HG02623 (cell line): ENCODE data around the gene RASSF7.

Experiments used
- ATAC-seq: cut with Tn5 transposase; IDR thresholded peaks from one replicate; pipeline ENCODE4 v1.9.1; 2021; ENCODE audit warnings: moderate library complexity; ENCODE audit not compliant: unreplicated experiment

Gene RASSF7

DNA sequence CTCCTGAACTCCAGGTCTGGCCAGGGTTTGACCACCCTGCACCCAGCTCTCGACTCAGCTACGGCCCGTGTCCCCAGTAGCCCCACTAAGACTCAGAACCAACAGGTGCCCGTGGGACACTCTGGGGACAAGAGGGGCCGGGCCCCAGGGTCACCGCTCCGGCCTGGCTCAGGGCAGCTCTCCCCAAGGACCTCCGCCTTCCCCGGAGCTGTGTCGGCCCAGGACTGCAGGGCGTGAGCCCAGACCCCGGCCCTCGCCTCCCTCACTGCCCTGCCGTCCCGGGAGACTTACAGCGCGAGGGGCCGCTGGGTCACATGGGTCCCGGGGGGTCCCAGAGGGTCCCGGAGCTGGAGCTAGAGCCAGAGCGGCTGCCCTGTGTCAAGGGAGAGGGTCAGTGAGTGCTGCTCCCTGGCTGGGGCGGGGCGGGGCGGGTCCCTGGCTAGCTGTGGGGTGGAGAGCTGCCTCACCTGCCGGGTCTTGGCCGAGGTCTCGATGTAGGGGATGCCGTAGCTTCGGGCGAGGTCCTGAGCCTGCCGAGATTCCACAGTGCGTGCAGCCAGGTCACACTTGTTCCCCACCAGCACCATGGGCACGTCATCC, 27.7 kb upstream of the RASSF7 start:
- ATAC-seq, result no peak

DNA sequence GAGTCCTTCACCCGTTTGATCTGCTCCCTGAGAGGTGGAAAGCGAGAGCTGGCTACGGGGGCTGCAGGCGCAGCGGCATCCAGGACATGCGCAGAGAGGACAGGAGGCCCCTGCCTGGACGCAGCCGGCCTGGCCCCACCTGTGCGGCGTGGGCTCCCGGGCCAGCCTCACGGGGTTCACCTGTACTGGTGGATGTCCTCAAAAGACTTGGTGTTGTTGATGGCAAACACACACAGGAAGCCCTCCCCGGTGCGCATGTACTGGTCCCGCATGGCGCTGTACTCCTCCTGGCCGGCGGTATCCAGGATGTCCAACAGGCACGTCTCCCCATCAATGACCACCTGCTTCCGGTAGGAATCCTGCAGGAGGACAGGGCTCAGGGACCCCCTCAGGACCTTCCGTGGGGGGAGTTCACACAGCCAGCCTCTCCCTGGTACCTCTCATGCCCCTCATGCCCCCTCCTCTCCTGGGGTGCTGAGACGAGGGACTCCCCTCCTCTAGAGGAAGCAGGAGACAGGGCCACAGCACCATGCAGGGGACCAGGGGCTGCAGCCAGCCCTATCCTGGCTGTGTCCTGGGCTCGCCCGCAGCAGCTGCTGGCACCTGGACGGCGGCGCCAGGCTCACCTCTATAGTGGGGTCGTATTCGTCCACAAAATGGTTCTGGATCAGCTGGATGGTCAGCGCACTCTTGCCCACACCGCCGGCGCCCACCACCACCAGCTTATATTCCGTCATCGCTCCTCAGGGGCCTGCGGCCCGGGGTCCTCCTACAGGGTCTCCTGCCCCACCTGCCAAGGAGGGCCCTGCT, 27.0 kb upstream of the RASSF7 start:
- ATAC-seq, result no peak

DNA sequence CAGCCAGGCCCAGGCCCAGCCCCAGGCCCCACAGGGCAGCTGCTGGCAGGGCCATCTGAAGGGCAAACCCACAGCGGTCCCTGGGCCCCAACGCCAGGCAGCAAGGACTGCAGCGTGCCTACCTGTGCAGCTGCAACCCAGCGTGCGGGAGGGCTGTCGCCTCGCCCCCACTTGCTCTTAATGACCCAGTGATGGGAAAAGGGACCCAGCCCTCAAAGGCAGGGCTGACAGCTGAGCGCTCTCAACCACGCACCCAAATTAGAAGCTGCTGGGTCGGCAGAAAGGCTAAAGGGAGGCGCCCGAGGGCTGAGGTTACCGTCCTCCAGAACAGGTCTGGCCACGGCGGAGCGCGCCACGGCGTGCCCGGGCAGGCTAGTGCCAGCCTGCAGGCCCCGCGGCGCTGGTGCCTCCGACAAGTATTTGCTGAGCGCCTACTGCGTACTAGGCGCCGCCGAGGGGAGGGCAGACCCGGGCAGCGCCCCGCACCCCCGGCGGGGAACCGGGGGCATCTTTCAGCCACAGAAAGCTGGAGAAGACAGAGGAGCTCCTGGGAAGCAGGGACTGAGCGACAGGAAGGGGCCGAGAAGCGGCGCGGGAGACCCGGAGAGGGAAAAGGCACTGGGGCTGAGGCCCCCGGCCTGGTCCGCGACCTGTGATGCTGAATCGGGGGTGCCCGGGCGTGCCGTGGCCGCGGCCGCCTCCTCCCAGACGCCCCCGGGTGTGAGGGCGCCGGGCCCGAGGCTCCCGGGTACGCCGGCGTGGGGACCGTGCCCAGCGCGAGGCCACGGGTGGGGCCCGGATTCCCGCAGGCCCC, 26.2 kb upstream of the RASSF7 start:
- no peak for ATAC-seq

DNA sequence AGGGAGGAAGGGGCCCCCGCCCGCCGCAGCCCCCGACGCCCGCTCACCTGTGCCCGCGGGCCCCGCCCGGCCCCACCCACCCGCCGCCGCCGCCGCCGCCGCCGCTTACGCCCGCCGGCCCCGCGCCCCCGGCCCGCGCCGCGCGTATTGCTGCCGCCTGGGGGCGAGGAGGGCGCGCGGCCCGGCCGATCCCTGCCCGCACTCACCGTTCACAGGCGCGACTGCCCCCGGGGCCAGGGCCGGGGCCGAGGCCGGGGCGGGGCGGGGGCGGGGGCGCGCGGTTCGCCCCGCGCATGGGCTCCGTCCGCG, 25.6 kb upstream of the RASSF7 start:
- no peak for ATAC-seq

DNA sequence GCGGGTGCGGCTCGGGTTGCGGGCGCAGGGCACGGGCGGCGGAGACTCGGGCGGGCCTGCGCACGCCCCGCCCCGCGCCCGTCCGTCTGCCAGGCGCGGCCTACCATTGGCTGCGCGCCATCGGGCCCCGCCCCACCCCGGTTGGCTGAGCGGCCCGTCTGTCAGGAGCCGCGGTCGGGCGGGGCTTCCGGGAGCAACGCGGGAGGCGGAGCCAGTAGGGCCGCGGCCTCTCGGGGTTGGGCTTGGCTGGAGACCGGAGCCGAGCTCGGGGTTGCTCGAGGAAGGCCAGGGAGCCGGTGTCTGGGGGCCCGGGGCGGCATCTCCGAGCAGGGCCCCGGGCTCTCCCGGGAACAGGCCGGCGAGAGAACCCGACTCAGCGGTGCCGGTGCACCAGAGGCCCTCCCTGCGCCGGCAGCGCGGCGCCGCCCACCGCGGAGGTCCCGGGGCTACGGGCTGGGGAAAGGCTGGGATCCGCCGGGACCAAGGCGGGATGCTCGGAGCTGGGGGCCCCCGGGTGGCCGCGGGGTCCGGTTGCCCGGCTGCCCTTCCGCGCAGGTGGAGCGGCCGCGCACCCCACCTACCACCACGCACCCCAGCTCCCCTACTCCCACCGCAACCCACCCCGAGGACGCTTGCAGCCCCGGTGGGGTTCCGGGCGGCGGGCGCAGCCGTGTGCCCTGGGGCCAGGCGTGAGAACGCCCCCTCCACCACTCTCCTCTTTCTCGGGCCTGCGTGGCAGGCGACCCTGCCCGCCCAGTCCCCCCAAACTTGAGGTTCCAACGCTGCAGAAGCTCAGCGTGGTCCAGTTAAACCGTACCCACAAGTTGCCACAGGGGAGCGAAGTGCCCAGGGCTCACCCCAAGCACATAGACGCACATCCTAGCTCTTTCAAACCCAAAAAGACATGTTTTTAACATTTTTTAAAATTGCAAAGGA, 25.0 kb upstream of the RASSF7 start, which contains the start of gene HRAS:
Gene HRAS, minus strand, starts transcription at position 58 of the 936 bp plus-strand sequence.
- ATAC-seq, result peak; percentile 62

DNA sequence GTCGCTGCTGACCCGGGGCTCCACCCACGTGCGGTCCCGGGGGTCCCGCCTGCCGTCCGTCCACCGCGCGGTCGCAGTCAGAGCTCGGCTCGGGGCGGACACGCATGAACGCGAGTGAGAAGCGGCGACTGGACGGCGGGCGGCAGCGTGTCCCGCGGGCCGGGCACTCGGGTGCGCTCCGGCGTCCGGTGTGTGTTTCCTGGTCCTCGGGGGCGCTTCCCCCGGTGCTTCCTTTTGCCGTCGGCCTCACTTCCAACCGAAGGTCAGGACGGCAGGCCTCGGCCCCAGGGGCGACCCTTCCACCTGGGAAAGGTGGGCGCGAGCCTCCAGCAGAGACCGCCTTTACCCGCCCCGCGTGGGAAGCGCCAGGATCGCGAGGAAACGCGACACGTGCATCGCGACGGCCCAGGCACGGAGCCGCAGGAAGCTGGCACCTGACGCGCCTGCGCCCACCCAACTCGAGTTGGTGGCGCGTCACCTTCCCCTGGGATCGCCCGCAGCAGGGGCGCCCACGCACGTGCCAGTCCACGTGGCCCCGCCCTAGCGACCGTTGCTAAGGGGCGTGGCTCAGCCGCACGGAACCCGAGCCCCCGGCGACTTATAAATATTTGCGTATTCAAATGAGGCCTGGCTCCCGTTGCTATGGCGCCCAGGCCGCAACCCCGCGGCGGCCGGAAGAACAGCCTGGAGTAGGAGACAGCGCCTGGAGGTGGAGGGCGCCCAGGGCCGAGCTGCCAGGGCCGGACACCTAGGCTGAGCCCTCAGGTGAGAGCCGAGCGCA, 23.7 kb upstream of the RASSF7 start, which contains the start of gene LRRC56:
Gene LRRC56, plus strand, starts transcription at position 687 of the 781 bp plus-strand sequence. CDS start 3,158 bp downstream, outside the sequence.
- peak; percentile 41 for ATAC-seq

DNA sequence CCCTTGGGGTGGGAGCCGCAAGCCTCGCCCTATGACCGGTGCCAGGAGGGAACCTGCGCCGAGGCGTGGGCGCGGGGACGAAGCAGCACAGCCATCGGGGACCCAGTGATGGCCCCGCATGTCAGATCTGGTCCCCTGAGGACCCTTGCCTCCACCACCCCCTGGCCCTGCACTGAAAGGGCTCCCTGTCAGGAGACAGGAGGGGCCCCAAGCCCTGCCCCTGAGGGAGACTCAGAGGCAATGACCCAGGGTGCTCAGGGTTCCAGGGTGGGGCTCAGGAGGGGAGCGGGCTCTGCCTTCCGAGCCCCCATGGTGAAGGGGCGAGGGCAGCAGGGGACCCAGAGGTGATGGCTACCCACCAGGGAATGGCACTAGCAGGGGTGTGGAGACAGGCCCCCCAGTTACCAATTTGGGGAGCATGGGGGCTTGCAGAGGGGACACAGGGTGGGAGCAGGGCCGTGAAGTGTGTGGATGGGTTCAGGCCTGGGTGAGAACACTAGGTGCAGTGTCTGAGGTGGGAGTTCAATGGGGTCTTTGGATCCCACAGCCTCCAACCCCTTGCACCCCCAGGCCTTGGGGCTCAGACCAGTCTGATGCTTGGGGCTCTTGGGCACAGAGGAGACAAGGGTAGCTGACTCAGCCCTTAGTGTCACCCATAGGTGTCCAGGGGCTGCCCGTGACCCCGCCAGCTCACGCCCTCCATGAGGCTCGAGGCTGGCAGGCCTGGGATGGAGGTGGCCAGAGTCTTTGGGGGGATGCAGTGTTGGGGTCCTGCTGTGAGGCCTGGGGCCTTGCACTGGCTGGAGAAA, 22.9 kb upstream of the RASSF7 start:
- ATAC-seq, result no peak

DNA sequence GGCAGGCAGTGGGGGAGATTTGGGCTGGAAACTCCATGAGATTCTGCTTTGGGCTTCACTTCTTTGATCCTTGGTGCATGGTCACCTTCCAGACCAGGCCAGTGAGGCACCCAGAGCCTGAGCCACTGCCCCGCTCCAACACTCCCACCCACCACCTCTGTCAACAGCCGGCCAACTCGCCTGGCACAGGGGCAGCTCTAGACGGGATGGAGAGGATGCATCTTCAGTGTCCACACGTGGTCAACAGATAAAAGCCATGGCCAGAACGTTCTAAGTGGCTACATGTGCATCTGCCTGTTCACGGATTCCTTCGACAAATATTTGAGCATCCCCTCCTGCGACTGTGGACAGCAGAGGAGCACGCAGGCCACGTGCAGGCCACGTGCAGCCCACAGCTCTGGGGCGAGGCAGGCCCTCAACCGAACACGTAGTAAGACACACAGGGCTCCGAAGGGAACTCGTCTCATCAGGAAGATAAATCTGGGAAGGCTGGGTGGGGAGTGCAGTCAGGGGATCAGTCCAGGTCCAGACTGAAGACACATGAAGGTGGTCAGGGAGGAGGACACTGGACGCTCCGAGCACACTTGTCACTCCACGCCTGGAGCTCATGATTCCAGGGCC, 22.2 kb upstream of the RASSF7 start:
- no peak for ATAC-seq

DNA sequence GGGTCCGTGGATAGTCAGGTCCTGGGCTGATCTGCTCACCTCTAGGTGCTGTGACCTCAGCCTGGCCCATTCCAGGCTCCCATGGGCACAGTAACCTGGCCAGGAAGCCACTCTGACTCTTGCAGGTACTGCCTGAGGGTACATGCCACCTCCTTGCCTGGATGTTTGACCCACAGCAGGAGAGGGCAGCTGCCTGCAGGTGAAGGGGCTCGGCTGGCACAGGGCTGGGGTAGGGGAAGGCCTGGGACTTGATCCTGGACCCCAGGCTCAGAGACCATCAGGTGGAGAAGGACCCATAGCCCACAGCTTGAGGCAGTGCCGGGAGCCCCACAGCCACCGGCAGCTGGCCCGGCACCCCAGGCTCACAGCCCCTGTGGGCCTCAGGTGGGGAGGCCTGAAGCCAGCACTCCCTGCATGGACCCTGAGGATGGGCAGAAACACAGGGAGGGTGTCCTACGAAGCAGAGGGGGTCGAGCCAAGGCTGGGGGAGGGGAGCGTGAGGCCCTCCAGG, 20.7 kb upstream of the RASSF7 start:
- ATAC-seq, result no peak

DNA sequence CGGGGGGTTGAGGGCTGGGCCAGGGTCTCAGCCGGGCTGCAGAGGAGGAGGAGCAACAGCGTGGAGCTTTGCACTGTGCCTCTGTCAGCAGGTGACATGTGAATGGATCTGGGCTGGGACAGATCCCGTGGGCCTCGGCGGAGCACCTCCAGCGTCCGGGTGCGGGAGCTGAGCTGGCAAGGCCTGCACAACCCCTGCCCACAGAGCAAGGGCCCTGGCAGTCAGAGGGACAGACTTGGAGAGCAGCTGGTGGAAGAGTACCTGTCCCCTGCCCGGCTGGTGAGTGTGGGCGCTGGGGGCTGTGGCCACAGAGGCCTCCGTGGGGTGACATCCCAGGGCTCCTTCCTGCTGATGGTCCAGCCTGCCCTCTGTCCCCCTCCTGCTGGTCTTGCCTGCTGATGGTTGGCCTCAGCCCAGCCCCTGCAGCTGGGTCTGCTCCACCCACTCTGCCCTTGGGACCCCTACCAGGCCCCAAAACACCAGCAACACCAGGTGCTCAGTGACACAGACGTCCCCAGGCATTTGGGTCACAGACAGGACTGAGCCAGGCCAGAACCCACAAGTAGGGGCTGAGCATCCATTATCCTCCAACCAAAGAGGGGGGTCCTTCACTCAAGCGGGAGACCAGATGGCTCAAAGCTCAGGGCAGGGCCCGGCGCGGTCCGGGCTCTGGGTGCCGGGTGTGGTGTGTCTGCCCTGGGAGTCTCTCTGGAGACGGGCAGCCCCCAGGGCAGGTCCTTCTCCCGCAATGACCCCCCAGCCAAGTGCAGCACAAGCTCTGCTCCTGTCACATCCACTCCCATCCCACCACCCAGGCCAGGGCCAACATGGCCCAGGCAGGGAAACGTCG, 20.0 kb upstream of the RASSF7 start:
- ATAC-seq, result no peak

DNA sequence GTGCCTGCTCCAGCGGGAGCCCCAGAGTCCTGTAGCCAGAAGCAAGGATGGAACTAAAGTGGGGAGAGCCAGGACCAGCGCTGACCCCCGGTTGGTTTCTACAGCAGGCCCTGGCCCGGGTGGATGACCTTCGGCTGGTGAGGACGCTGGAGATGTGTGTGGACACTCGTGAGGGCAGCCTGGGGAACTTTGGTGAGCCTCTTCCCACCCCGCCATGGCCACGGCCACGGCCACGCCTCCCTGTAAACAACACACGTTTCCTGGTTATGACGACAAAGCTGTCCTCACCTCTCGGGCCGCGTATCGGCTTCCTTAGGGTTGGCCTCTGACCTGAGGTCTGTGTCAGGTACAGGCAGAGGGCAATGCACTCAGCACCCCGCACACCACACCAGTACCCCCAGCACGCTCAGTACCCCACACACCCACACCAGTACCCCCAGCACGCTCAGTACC, 19.3 kb upstream of the RASSF7 start:
- ATAC-seq, result no peak

DNA sequence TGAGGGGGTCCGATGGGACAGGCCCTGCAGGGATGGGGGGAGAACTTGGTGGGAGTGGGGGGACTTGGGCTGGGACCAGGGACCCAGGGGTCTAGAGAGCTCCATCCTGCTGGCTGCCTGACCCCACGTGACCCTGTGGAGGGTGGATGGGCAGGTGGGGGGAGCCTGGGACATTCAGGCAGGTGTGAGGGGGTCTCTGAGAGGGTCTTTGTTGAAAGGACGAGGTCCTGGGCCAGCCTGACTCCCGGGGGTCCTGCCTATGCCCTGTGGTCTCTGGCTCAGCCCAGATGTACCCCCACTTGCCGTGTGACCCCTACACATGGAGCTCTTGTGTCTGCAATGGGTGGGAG, 16.0 kb upstream of the RASSF7 start:
- ATAC-seq, result no peak

DNA sequence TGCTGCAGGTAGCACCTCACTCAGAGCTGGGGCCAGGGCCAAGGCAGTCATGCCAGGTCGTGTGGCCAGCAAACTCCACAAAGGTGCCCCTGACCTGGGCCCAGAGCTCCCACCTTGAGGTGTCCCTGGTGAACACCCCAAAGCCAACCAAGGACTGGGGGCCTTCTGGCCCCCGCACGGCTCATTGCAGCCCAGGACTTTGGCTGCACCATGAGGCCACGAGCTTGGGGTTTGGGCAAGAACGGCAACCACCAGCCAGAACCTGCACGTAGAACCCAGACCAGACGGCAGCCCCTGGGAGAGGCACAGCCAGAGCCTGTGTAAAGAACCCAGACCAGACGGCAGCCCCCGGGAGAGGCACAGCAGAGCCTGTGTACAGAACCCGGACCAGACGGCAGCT, 15.6 kb upstream of the RASSF7 start:
- no peak for ATAC-seq

DNA sequence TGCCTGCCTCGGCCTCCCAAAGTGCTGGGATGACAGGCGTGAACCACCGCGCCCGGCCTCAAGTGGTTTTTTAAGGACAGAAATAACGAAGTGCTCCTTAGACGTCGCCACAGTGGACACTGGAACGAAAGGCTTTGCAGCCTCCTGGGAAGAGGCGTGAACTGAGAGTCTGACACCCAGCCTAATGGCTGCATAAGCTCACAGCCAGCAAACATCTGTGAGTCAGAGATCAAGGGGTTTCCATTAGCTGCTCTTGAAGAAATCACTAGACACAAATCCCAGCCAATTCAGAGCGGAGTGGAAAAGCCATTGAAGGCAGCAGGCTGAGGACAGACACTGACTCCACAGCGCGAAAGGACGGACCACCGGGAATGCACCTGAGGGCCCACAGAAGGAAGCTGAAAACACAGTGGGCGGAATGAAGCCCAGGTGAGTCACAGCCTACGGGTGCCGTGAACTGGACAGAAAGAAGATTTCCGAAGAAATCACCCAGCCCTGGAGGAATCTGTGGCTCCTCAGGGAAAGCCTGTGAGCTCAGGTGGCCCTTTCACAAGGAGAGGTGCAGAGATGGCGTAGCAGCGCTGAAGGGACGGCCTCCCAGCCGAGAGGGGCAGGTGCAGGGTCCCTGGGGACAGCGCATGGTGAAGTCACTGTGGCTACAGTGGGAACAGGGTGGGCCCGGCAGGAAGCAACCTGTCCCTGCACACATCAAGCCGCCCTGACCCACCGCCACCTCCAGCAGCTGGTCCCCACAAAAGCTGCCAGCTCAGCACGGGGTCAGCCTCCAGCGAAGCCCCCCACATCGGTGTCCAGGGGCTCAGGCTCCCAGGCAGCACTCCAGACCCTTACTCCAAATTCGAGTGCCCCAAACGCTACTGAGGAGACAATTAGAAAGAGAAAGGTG, 11.8 kb upstream of the RASSF7 start:
- no peak for ATAC-seq

DNA sequence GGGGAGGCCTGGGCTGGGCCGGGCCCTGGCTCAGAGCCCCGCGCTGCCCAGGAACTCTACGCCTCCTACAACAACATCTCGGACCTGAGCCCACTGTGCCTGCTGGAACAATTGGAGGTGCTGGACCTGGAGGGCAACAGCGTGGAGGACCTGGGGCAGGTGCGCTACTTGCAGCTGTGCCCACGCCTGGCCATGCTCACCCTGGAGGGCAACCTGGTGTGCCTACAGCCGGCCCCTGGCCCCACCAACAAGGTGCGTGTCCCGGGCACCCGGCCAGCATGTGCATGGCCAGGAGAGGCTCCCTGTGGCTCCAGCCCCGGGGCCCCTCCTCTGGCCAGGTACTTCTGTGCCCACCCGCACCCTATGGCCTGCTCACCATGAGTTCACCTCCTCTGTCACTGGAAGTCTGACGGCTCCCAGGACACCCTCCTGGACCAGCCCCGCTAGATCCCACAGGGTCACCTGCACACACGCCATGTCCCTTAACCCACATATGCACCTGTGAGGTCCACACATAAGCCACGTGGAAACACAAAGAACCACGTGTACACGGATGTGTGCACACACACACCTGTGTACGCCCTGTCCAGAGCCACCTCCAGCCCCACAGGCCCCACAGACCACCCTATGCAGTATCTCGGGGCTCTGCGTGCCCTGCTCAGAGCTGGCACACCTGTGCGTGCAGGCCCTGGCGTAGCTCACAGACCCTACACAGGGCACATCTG, 10.6 kb upstream of the RASSF7 start:
- ATAC-seq, result no peak

DNA sequence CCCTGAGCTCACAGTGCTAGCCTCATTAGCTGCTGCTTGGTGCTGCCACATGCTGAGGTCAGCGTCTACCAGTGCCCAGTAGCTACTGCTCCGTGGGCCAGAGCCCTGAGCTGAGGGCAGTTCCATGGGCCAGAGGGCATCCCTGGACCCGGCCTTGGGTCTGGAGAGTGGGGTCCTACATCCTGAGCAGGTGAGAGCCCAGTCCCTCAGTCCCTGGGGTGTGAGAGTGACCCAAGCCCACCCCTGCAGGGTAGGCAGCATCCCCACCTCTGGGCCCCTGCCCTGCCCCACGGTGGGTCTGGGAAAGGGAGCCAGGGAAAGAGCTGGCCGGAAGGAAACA, 10.1 kb upstream of the RASSF7 start:
- ATAC-seq, result no peak
